ENCODE measurements around the gene CXCL10.

GRCh38 chr4:76013540-76013939, 9.8 kb downstream of the CXCL10 start:
- TF ChIP-seq CTCF (IDR thresholded peaks at IDR 0.05 in 8 of 11, conservative IDR thresholded peaks at IDR 0.05 in 3 of 11) (no peak), POLR2AphosphoS5 (IDR thresholded peaks at IDR 0.05) (no peak), POLR2A (IDR thresholded peaks at IDR 0.05) (no peak)

Data from spleen (tissue), 7 donors.